T-helper 1 cell treated with Interleukin-12 subunit alpha and Interleukin-12 subunit beta and Interleukin-4 antibody, amounts not matched to agents 30 ng/mL and 1 ng/mL, for 36 hours (primary cell): Measurements from ENCODE around the gene PSMC1. TPM values are rescaled to one million over a fixed set of nuclear protein-coding genes. Genes with fewer than 3 reads are reported as not detected.

ENCODE experiments used
- intact Hi-C: fragments of 100-400 bp; cut with micrococcal nuclease; formaldehyde crosslinking; loops from one replicate; pipeline ENCODE4 v1.15.1; 2024
- total RNA-seq: library from RNA; stranded (reverse); gene quantifications from 2 replicates; pipeline ENCODE4 v1.2.3, GENCODE V29; 2022

The PSMC1 gene
- total RNA-seq, 1 donor from 2014 or later, result 120 TPM

GRCh38 chr14:90275820-90276219 is 19.5 kb downstream of the PSMC1 start:
- intact Hi-C loops, result no loop called here

GRCh38 chr14:90276646-90277367 is 20.5 kb downstream of the PSMC1 start:
- intact Hi-C loops, result no loop called here

GRCh38 chr14:90277581-90278198 is 21.3 kb downstream of the PSMC1 start:
- intact Hi-C loops, result no loop called here

GRCh38 chr14:90278199-90279175 is 22.1 kb downstream of the PSMC1 start:
- intact Hi-C loops, result no loop called here

- intact Hi-C loops, result no loop called here
These were observed 23.7 kb downstream of the PSMC1 start for GRCh38 chr14:90280096-90280495.

- intact Hi-C loops, result no loop called here
These were observed 24.9 kb downstream of the PSMC1 start for GRCh38 chr14:90281261-90281660.

- intact Hi-C loops, result no loop called here
These were observed 25.4 kb downstream of the PSMC1 start for GRCh38 chr14:90281756-90282155.

- intact Hi-C loops, result loop anchor here (5.0 kb wide), 1 partner anchor 410 kb away; no protein-coding TSS in a partner anchor
These were observed 31.4 kb downstream of the PSMC1 start for GRCh38 chr14:90287791-90288190.

GRCh38 chr14:90288651-90289355 is 32.5 kb downstream of the PSMC1 start:
- intact Hi-C loops, result loop anchor here (1.0 to 5.0 kb wide), 2 partner anchors 230 to 408 kb away; no protein-coding TSS in a partner anchor

- intact Hi-C loops, result no loop called here
These were observed 34.1 kb downstream of the PSMC1 start for GRCh38 chr14:90290337-90291011.

- intact Hi-C loops, result no loop called here
These were observed 35.3 kb downstream of the PSMC1 start for GRCh38 chr14:90291699-90292098.

GRCh38 chr14:90293766-90294730 is 37.7 kb downstream of the PSMC1 start:
- intact Hi-C loops, result no loop called here

GRCh38 chr14:90294872-90295271 is 38.5 kb downstream of the PSMC1 start:
- intact Hi-C loops, result no loop called here

GRCh38 chr14:90295870-90296516 is 39.6 kb downstream of the PSMC1 start:
- intact Hi-C loops, result no loop called here

GRCh38 chr14:90296641-90297040 is 40.3 kb downstream of the PSMC1 start:
- intact Hi-C loops, result no loop called here

- intact Hi-C loops, result no loop called here
These were observed 41.7 kb downstream of the PSMC1 start for GRCh38 chr14:90297876-90298629.

- intact Hi-C loops, result no loop called here
These were observed 43.1 kb downstream of the PSMC1 start for GRCh38 chr14:90299408-90299807.

GRCh38 chr14:90300611-90301047 is 44.3 kb downstream of the PSMC1 start:
- intact Hi-C loops, result loop anchor here (1.0 to 2.0 kb wide), 4 partner anchors 30 to 397 kb away; partner anchors contain the start of genes NRDE2 and PSMC1
